Gastroesophageal sphincter (tissue), 3 donors: Measurements from ENCODE around the gene SEC22B.
"Not testable (repeated sequence)": the region's sequence is repeated elsewhere in the genome, so short reads cannot be mapped to it uniquely, and the experiment has no call there.

Source experiments
- CTCF ChIP-seq, 4 experiments: fragments of 200-600 bp in 2 of 4; fragments of 450-650 bp in 2 of 4; sonication (generic) in 1 of 4; IDR thresholded peaks; one replicate each; pipeline ENCODE4 v1.5.1; 2017 to 2019; ENCODE audit warnings: antibody characterized with exemption in 4 of 4, mild to moderate bottlenecking in 2 of 4, moderate library complexity in 2 of 4
- POLR2A ChIP-seq, 2 donors: fragments of 450-650 bp; IDR thresholded peaks; one replicate each; pipeline ENCODE4 v1.6.1; 2017; ENCODE audit warnings: antibody characterized with exemption in 2 of 2, mild to moderate bottlenecking in 2 of 2, moderate library complexity in 1 of 2
- POLR2AphosphoS5 ChIP-seq: sonication (generic); formaldehyde crosslinking; IDR thresholded peaks from one replicate; pipeline ENCODE4 v1.6.1; 2017; ENCODE audit warnings: antibody characterized with exemption

GRCh38 chr1:120143334-120143733 is 33.0 kb downstream of the SEC22B start:
- TF ChIP-seq CTCF (IDR thresholded peaks at IDR 0.05); POLR2A (IDR thresholded peaks at IDR 0.05); POLR2AphosphoS5: not testable (repeated sequence)
